Measurements from ENCODE around the gene SDSL. TPM values are rescaled to one million over a fixed set of nuclear protein-coding genes. Genes with fewer than 3 reads are reported as not detected.

Gene SDSL
- total RNA-seq, 1 experiment from 2014 or later = 9.1 TPM

- no peak for DNase-seq (ENCODE audit: low spot score)
Observed at GRCh38 chr12:113396828-113397496, 25.2 kb upstream of the SDSL start.

GRCh38 chr12:113397497-113398197, 24.5 kb upstream of the SDSL start:
- DNase-seq (ENCODE audit: low spot score) = no peak

GRCh38 chr12:113398346-113399290, 23.6 kb upstream of the SDSL start:
- no peak for DNase-seq (ENCODE audit: low spot score)

- DNase-seq (ENCODE audit: low spot score) = no peak
Observed at GRCh38 chr12:113399490-113399889, 22.7 kb upstream of the SDSL start.

GRCh38 chr12:113400362-113400761, 21.8 kb upstream of the SDSL start:
- DNase-seq (ENCODE audit: low spot score) = no peak

GRCh38 chr12:113401066-113402000, 20.8 kb upstream of the SDSL start:
- no peak for DNase-seq (ENCODE audit: low spot score)

- no peak for DNase-seq (ENCODE audit: low spot score)
Observed at GRCh38 chr12:113402586-113403260, 19.5 kb upstream of the SDSL start.

GRCh38 chr12:113403435-113404415, 18.5 kb upstream of the SDSL start, which contains the start of gene SDS:
Gene SDS, minus strand, starts transcription at chr12:113403887. Its CDS starts 4,179 bp downstream, at chr12:113399708.
- DNase-seq (ENCODE audit: low spot score) = no peak

- DNase-seq (ENCODE audit: low spot score) = no peak
Observed at GRCh38 chr12:113405694-113406093, 16.5 kb upstream of the SDSL start.

- no peak for DNase-seq (ENCODE audit: low spot score)
Observed at GRCh38 chr12:113407931-113408600, 14.1 kb upstream of the SDSL start.

- no peak for DNase-seq (ENCODE audit: low spot score)
Observed at GRCh38 chr12:113408756-113409298, 13.4 kb upstream of the SDSL start.

- no peak for DNase-seq (ENCODE audit: low spot score)
Observed at GRCh38 chr12:113409462-113410124, 12.6 kb upstream of the SDSL start.

GRCh38 chr12:113413488-113413939, 8.7 kb upstream of the SDSL start:
- no peak for DNase-seq (ENCODE audit: low spot score)

- no peak for DNase-seq (ENCODE audit: low spot score)
Observed at GRCh38 chr12:113414519-113415038, 7.6 kb upstream of the SDSL start.

- DNase-seq (ENCODE audit: low spot score) = no peak
Observed at GRCh38 chr12:113416091-113416754, 6.0 kb upstream of the SDSL start.

GRCh38 chr12:113418213-113418879, 3.8 kb upstream of the SDSL start:
- no peak for DNase-seq (ENCODE audit: low spot score)

Measured in HT-29 (cell line).